NCI-H128 (cell line): ENCODE data around the gene PPP1R12C.
A peak's percentile ranks its signal among the peaks of the same experiment; 100 is the strongest.
"Not testable (repeated sequence)": the region's sequence is repeated elsewhere in the genome, so short reads cannot be mapped to it uniquely, and the experiment has no call there.

ENCODE experiments used
- DNase-seq: peaks from one replicate; lab custom pipeline; 2025; ENCODE audit not compliant: unreplicated experiment; lab: John Stamatoyannopoulos, UW

The PPP1R12C gene

DNA sequence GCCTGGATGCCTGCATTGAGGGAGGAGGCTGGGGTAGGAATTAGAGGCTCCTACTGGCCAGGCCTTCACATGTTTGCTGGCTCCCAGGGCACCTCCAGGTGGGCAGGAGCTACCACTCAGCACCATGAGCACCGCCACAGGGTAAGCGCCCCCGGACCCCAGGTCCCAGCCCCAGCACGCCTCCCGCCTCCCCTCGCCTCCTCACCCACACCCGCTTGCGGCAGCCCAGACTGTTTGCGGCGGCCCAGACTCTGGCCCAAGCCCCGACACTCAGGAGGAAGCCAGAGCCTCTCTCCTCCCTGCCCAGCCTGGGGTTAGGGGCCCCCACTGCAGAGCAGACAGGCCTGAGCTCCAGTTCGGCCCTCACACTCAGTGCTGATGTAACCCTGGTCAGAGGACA, 41.1 kb downstream of the PPP1R12C start:
- no peak for DNase-seq

DNA sequence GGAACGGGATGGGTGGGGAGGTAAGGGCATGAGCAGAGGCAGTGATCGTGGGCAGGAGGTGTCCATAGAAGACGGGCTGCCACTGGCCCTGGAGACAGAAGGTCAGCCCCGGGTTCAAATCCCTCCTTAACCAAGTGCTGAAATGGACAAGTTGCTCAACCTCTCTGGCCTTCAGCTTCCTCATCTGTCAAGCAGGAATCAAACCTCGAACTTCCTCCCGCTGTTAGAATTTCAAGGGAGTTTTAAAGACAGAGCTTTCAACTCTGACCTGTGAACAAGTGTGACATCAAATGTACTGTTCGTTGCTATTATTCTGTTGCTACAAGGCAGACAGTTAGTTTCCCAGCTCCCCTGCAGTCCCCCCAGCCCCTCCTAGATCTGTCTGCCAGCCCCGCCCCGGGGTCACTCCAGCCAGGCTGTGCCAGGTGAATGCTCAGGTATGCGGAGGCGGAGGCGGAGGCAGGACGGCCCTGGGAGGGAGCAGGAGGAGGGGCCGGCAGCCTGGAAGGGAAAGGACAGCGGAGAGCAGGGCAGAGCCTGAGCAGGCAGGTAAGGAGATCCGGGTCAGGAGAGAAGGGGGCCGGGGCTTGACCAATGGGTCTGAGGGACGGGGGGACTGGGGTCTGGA, 42.0 kb downstream of the PPP1R12C start, which contains the start of gene EPS8L1:
EPS8L1 (plus strand) TSS at position 499 of the 628 bp plus-strand sequence. CDS start 576 bp downstream, outside the sequence.
- DNase-seq, result no peak

DNA sequence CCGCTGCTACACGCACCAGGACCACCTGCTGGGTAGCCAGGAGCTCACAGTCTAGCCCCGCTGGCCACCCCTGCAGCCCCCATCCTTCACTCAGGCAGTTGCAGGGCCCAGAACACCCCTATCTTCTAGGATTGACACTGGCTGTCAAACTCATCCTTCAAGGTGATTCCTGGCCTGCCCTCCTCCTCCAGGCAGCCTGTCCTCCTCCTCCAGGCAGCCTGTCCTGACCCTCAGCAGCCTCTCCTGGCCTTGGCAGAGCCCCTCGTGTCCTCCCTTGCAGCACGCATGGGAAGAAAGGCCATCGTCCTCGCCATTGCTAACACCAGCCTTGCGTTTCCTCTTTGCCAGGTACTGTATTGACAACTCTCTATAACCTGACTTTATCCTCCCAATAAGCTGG, 45.5 kb downstream of the PPP1R12C start:
- DNase-seq, result no peak

DNA sequence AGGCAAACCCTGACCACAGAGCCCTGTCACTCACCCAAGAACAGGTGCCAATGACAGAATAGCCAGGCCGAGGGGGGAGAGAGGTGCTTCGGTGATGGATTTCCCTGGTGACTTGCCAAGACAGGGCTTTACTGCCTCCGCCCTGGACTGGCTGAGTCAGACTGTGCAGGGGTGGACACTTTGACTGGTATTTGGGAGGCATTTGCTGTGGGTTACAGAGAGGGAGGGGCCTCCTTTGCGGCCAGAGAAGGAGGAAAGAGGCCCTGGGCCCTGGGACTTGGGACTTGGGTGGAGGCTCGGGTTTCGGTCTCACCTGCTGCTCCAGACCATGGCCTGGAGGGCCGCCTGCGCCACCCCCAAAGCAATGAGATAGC, 46.3 kb downstream of the PPP1R12C start:
- no peak for DNase-seq

DNA sequence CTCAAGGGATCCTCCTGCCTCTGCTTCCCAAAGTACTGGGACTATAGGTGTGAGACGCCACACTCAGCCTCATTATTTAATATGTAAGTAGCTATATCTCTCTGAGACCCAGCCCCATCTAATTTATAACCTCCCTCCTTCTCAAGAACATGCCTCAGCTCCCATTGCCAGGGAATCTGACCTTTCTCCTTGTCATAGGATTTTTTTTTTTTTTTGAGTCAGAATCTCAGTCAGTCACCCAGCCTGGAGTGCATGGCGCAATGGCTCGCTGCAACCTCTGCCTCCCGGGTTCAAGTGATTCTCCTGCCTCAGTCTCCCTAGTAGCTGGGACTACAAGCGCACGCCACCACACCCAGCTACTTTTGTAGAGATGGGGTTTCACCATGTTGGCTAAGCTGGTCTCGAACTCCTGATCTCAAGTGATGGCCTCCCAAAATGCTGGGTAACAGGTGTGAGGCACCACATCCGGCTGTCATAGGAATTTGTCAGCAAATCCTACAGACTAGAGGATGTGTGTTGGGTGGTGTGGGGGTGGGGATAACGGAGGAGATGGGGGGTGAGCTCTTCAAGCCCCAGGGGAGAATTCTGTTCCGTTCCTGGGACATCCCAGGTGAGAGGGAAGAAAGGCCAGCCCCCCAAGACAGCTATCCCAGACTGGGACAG, 46.8 kb downstream of the PPP1R12C start:
- no peak for DNase-seq

DNA sequence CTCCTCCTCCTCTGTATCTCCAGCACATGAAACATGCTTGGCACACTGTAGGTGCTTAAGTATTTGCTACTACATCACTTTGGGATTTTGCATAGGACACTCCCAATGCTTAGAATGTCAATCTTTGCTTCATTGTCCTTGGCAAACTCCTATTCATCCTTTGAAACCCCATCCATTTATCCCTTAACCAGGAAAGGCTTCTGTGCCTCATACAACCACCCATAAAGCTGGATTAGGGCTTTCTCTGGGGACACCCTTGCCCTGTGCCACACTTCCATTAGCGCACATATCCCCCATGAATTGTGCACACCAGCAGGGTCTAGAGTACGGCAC, 47.6 kb downstream of the PPP1R12C start:
- DNase-seq, result no peak

DNA sequence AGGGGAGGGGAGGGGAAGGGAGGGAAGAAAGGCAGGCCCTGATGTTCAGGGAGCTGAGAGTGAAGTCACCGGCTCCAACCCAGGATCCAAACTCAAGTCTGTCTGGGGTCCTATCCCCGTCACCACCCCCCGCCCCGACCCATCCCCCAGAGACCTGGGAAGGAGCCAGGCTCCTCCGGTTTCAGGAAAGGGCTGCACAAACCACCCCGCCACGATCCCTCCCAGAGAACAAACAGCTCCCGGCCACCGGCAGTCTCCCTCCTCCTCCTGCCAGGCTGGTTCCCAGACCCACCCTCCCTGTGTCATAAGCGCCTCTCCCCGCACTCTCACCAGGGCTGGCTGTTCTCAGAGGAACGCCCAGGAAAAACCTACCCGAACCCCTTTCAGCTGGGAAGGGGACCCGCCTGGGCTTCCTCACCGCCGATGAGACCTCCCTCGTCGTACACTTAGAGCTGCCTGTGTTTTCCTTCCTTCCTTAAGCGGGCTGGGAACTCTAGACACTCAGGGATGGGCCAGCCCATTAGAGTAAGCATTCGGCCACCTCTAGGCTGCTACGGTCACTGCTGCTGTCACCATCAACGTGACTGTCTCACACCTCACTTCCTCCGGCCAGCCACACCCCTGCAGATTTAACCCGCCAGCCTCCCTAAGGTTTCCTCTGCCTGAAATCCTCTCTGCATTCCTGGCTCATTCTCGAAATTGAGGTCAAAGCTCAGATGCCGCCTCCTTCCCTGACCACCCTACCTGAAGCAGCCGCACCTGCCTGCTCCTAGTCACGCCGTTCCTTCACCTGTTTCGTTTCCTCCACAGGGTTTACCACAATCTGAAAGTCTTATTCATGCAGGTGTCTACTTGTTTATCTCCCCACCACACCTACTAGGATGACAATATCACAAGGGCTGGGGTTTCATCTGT, 48.2 kb downstream of the PPP1R12C start:
- no peak for DNase-seq

DNA sequence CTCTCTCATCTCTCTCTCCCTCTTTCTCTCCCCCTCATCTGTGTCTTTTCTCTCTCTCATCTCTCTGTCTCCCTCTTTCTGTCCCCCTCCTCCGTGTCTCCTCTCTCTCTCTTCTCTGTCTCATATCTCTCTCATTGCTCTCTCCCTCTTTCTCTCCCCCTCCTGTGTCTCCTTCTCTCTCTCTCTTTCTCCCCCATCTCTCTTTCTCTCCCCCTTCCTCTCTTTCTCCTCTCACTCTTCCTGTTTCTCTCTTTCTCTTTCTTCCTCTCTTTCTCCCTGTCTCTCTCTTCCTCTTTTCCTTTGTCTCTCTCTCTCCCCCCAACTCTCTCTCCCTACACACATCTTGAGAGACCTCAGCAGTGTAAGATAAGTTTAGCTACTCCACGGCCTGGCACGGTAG, 49.6 kb downstream of the PPP1R12C start:
- no peak for DNase-seq

DNA sequence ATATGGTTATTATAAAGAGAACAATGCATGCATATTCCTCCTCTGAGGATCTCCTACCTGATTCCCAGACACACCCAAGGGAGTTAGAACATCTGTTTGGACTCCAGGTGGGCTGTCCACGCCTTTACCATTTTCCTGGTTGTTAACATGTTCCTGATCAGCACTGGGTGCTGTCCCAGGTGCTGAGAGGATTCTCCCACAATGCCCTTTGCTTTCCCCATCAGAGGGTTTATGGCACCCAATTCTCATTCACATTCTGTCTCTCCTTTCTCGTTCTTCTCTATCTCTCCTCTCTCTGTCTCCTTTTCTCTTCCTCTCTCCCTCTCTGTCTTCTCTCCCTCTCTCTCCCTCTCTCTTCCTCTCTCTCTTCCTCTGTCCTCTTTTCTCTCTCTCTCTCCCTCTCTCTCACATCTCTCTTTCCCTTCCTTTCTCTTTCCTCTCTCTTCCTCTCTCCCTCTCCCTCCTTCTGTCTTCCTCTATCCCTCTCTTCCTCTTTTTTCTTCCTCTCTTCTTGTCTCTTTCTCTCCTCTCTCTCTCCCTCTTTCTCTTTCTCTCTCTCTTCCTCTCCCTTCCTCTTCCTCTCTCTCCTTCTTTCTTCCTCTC, 51.2 kb downstream of the PPP1R12C start:
- no peak for DNase-seq

DNA sequence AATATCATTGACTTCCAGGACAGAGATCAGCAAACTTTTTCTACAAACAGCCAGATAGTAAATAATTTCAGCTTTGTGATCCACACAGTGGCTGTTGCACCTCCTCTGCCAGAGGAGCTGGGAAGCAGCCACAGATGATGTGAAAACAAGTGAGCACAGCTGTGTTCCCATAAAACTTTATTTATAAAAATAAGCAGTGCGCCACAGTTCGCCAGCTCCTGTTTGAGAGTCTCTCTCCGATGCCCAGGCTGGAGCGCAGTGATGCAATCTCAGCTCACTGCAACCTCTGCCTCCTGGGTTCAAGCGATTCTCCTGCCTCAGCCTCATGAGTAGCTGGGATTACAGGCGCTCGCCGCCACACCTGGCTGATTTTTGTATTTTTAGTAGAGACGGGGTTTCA, 51.9 kb downstream of the PPP1R12C start:
- not testable (repeated sequence) for DNase-seq

DNA sequence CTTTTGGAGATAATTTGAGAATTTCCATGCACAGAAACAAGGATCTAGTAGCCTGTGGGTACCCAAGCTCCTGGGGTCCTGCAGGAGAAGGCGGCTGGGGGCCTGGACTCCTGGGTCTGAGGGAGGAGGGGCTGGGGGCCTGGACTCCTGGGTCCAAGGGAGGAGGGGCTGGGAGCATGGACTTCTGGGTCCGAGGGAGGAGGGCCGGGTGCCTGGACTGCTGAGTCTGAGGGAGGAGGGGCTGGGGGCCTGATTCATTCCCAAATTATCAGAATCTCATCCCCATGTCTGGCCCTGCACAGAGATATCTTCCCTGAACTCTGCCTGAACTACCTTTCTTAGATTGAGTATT, 54.0 kb downstream of the PPP1R12C start:
- DNase-seq, result no peak

DNA sequence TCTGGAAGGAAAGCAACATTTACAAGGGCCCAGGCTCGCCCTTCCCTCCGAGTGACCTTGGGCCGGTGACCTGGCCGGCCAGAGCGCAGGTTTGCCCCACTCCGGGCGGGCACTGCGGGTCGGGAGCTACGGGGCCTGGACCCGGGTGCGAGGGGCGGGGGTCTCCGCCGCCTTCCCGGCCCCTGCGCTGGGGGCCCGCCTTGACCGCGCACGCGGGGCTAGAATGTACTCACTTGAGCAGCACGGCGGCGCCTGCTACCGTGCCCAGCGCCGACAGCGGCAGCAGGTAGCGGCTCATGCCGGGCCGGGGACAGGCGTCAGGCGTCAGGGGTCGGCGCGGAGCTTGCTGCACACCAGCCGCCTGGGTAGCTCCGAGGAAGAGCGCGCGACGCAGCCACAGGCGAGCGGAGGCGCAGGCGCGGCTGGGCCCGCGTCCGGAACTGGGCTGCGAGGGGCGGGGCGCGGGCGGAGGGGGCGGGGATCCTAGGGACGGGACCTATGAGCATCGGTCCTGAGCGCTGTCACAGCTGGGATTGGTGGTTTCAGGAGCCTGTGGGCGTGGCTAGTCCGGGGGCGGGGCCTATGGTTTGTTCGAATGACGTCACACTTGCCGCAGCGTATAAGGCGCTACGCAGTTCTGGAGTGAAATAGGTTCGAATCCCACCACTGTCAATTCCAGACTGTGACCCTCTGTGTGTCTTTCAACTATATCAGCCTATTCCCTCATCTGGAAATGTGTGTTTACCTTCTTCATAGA, 54.5 kb downstream of the PPP1R12C start, which contains the start of gene RDH13:
RDH13 (minus strand) TSS at position 414 of the 757 bp plus-strand sequence; CDS start at position 298, 116 bp downstream.
- peak; percentile 39 for DNase-seq

DNA sequence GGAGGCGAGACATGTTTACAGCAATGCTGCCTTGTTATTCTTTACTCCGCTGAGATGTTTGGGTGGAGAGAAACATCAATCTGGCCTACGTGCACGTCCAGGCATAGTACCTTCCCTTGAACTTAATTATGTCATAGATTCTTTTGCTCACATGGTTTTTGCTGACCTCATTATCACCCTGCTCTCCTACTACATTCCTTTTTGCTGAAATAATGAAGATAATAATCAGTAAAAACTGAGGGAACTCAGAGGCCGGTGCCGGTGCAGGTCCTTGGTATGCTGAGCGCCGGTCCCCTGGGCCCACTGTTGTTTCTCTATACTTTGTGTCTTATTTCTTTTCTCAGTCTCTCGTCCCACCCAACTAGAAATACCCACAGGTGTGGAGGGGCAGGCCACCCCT, 57.1 kb downstream of the PPP1R12C start:
- not testable (repeated sequence) for DNase-seq

DNA sequence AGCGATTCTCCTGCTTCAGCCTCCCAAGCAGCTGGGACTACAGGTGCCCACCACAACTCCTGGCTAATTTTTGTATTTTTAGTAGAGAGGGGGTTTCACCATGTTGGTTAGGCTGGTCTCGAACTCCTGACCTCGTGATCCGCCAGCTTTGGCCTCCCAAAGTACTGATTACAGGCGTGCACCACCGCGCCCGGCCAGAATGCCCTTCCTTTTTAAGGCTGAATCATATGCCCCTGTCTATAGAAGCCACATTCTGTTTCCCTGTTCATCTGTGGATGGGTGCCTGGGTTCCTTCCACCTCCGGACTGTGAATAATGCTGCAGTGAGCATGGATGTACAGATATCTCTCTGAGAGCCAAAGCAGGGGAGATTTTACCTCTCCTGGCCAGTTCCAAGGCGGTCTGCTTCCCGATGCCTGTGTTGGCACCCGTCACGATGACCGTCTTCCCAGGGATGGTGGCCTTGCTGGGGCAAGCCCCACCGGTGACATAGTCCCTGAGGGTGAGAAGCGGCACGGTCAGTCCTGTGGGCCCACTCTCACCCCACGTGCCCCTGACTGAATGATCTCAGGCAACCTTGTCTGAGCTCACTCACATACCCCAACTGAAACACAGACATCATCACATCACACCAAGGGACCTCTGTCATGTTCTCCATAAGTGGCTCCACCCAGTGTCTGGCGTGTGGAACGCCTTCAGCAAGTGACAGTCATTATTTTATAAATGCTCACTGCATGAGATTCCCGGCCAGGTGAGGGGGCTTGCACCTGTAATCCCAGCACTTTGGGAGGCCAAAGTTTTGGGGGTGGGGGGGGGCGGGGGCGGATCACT, 58.4 kb downstream of the PPP1R12C start:
- no peak for DNase-seq

DNA sequence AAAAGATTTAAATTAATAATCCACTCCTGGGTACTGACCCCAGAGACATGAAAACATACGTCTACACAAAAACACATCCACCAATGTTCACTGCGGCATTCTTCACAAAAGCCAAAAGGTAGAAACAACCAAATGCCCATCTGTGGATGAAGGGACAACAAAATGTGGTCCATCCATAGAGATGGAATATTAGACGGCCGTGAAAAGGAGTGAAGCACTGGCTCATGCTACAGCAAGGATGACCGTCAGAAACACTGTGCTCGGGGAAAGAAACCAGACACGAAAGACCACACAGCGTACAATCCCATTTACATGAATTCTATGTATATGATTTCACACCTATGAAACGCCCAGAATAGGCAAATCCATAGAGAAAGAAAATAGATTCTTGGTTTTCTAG, 60.6 kb downstream of the PPP1R12C start:
- no peak for DNase-seq

DNA sequence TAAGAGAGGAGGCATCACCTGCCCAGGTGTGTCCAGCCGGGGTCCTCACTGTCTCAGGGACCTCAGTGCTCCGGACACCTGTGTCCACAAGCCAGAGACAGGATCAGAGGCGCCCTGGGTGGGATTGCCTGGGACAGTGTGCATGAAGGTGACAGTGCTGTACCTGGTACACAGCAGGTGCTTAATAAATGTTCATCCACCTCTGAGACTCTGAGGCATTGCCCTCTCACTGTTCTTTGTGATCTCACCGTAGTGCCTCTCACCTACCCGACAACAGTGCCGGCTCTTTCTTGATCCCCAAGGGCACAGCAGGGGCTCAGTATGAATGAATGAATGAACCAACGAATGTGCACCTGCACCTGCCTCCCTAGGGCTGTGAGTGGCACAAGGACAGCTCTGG, 63.7 kb downstream of the PPP1R12C start:
- DNase-seq, result no peak

DNA sequence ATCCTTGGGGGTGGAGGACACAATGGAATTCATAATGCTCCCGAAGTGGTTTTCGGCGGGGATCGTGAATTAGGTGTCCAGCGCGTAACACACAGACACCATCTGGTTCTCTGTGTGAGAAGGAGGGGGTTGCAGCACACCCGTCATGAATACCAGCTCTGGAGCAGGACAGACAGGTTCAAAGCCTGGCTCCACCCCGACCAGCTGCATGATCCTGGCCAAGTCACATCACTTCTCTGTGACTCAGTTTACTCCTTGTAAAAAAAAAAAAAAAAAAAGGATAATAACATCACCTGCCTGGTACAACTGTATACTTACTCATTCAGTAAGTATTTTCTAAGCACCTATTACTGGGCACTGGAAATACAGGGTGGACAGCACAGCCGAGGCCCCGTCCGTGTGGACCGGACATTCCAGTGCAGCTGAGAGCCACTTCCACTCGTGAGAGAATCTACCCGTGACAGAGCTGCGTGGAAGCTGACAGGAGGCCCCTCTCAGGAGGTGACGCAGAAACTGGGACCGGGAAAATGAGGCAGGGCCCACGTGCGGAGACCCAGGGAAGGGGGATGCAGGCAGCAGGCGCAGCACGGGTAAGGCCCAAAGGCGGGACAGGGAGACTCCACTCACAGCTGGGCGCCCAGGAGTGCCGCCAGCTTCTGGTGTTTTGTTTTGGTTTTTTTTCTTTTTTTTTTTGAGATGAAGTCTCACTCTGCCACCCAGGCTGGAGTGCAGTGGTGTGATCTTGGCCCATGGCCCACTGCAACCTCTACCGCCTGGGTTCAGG, 66.5 kb downstream of the PPP1R12C start:
- DNase-seq, result no peak

DNA sequence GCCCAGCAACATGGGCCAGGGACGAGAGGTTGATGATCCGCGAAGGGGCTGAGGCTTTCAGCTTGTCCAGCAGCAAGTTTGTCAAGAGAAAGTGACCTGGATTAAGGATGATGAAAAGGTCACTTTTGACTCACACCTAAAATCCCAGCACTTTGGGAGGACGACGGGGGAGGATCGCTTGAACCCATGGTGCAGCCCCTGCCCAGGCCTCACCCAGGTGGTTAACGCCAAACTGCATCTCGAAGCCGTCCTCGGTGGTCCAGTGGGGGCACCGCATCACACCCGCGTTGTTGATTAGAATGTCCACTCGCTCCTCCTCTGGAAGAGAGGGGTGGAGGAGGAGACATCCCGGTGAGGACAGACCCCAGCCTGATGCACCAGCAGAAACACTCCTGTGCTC, 69.0 kb downstream of the PPP1R12C start:
- no peak for DNase-seq

DNA sequence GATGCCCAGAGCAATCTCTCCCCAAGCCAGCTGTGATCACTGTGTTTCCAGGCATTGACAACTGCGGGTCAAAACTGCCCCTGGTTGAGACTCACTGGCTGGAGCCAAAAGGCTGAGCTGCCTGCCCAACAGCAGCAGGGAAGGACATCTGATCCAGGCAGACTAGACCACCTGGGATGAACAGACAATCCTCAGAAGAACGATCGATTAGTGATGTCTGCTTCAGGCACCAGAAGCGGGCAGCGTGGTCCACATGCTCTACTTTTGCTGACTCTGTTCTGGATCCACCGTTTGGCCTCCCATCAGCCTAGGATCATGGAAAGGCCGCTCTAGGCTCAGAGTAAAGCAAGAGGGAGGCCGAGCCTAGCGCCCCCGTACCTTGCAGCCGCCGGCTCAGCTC, 69.5 kb downstream of the PPP1R12C start:
- DNase-seq, result no peak
